Endothelial cell (in vitro differentiated cells): ENCODE data around the gene ZNF521. TPM values are rescaled to one million over a fixed set of nuclear protein-coding genes. Genes with fewer than 3 reads are reported as not detected.

Experiments used
- DNase-seq: peaks from one replicate; pipeline ENCODE4 v3.0.0; 2021; ENCODE audit warnings: low spot score
- H3K27ac Mint-ChIP-seq: one replicate; pipeline ENCODE4 v1.8.0; 2021; ENCODE audit warnings: mixed read lengths, inconsistent platforms; ENCODE audit not compliant: unreplicated experiment
- H3K27me3 Mint-ChIP-seq: one replicate; pipeline ENCODE4 v1.8.0; 2021; ENCODE audit warnings: mild to moderate bottlenecking, moderate library complexity, mixed read lengths, inconsistent platforms; ENCODE audit not compliant: unreplicated experiment
- H3K36me3 Mint-ChIP-seq: one replicate; pipeline ENCODE4 v1.8.0; 2021; ENCODE audit warnings: mild to moderate bottlenecking, low read depth, mixed read lengths, inconsistent platforms; ENCODE audit not compliant: unreplicated experiment
- H3K4me1 Mint-ChIP-seq: one replicate; pipeline ENCODE4 v1.8.0; 2021; ENCODE audit warnings: mild to moderate bottlenecking, mixed read lengths, inconsistent platforms; ENCODE audit not compliant: unreplicated experiment
- H3K4me3 Mint-ChIP-seq: one replicate; pipeline ENCODE4 v1.8.0; 2021; ENCODE audit warnings: mild to moderate bottlenecking, mixed read lengths, inconsistent platforms; ENCODE audit not compliant: unreplicated experiment
- H3K9me3 Mint-ChIP-seq: one replicate; pipeline ENCODE4 v1.8.0; 2021; ENCODE audit warnings: mixed read lengths, inconsistent platforms; ENCODE audit not compliant: unreplicated experiment
- total RNA-seq: library from RNA; stranded (reverse); fragmentation: NEBNext Ultra II Directional; extraction: Animal tissue kit (Norgen Biotek cat#: 25700); gene quantifications from one replicate; pipeline ENCODE4 v1.2.1, GENCODE V29; 2021; ENCODE audit not compliant: unreplicated experiment
- TF ChIP-seq, protein P1 (sequence below): fragments of 200-600 bp; sonication (generic); IDR thresholded peaks from one replicate; pipeline ENCODE4 v1.5.0; 2021; ENCODE audit warnings: antibody characterized with exemption; ENCODE audit not compliant: unreplicated experiment

The ZNF521 gene
- total RNA-seq, 1 donor from 2014 or later, result 238 TPM

DNA sequence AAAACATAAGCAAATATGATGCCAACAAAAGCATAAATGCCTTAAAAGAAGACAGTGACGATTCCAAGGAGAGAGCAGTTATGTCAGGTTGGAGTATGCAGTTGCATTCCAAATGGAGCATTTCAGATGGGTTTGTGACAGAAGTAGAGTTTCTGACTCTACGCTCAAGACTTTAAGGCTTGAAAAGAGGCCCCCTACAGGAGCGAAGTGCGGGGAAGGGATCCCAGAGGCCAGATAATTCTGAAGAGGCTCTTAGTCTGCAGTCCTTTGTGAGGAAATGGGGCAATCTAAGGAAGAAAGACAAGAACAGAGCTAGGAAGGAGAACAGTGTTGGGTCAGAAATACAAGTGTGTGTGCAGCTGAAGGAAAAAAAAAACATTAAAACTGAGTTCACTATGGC is 95.5 kb downstream of the ZNF521 start:
- peaks cover 23% of the 10 kb centered on the region for H3K36me3 Mint-ChIP-seq
- no peak overlapping the region for H3K4me3 Mint-ChIP-seq
- H3K4me1 Mint-ChIP-seq, result peaks cover 49% of the 10 kb centered on the region
- no peak for DNase-seq
- peaks cover 6% of the 10 kb centered on the region for H3K27me3 Mint-ChIP-seq
- H3K27ac Mint-ChIP-seq, result peak overlapping the region; percentile 0
- no peaks in the 10 kb centered on the region for H3K9me3 Mint-ChIP-seq
- TF ChIP-seq, protein P1, sequence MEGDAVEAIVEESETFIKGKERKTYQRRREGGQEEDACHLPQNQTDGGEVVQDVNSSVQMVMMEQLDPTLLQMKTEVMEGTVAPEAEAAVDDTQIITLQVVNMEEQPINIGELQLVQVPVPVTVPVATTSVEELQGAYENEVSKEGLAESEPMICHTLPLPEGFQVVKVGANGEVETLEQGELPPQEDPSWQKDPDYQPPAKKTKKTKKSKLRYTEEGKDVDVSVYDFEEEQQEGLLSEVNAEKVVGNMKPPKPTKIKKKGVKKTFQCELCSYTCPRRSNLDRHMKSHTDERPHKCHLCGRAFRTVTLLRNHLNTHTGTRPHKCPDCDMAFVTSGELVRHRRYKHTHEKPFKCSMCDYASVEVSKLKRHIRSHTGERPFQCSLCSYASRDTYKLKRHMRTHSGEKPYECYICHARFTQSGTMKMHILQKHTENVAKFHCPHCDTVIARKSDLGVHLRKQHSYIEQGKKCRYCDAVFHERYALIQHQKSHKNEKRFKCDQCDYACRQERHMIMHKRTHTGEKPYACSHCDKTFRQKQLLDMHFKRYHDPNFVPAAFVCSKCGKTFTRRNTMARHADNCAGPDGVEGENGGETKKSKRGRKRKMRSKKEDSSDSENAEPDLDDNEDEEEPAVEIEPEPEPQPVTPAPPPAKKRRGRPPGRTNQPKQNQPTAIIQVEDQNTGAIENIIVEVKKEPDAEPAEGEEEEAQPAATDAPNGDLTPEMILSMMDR, result no peak

DNA sequence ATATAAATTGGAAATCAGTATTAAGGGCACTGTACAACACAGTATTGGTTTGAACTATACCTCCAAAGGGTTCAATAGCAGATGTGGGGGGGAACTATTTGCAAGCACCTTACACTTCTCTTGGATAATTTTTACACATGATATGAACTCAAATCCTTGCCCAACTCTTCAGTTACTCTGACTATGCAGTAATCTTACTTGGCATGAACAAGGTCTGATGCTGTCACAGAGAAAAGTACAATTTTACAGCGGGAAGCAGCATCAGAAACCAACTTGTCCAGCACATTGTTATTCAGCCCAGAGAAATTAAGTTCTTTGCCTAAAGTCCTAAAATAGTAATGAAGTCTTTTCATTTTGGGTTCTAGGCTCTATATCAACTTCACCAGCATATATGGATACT is 98.2 kb downstream of the ZNF521 start:
- peaks cover 4% of the 10 kb centered on the region for H3K27me3 Mint-ChIP-seq
- H3K9me3 Mint-ChIP-seq, result no peaks in the 10 kb centered on the region
- H3K36me3 Mint-ChIP-seq, result peaks cover 10% of the 10 kb centered on the region
- no peak overlapping the region for H3K4me3 Mint-ChIP-seq
- peaks cover 49% of the 10 kb centered on the region for H3K4me1 Mint-ChIP-seq
- no peak for DNase-seq
- TF ChIP-seq, protein P1, result no peak
- H3K27ac Mint-ChIP-seq, result no peak overlapping the region

DNA sequence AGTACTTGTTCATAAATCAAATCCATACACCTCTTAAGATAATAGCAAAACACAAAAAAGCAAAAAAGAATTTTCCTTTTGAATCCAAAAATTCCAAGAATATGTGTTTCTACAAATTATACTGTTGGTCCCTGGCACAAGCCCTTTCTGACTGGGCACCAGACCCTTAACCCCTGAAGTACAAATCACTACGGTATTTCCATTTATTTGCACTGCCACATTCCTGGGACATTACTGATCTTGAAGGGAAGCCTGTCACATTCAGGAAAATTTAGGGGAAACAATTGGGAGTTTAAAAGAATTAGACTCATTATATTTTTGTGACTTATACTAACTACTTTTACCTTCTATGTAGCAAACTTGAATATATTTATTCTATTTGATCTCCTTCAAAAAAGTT is 98.8 kb downstream of the ZNF521 start:
- TF ChIP-seq, protein P1, result no peak
- H3K27me3 Mint-ChIP-seq, result peaks cover 4% of the 10 kb centered on the region
- peak overlapping the region; percentile 26 for H3K27ac Mint-ChIP-seq
- H3K36me3 Mint-ChIP-seq, result peaks cover 10% of the 10 kb centered on the region
- no peak overlapping the region for H3K4me3 Mint-ChIP-seq
- no peaks in the 10 kb centered on the region for H3K9me3 Mint-ChIP-seq
- H3K4me1 Mint-ChIP-seq, result peaks cover 51% of the 10 kb centered on the region
- DNase-seq, result no peak

DNA sequence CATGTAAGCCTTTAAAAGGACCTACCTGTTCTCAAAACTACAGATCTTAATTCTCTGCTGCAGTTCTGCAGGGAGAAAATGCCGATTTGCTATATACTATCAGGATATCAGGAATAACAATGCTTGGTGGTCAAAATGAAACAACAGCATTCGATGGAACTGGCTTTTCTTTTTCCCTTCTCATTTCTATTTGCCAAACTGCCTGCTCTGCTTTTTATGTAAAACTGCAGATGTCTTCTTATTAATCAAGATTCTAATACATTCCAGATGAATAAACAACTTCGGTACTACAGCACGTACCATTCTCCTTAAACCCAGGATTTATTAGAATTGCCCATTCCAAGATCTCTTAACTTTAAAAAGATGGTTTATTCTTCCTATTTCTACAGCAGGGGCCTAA is 100.9 kb downstream of the ZNF521 start:
- H3K27me3 Mint-ChIP-seq, result peaks cover 1% of the 10 kb centered on the region
- H3K4me1 Mint-ChIP-seq, result peaks cover 45% of the 10 kb centered on the region
- H3K27ac Mint-ChIP-seq, result no peak overlapping the region
- H3K4me3 Mint-ChIP-seq, result no peak overlapping the region
- peaks cover 2% of the 10 kb centered on the region for H3K36me3 Mint-ChIP-seq
- H3K9me3 Mint-ChIP-seq, result no peaks in the 10 kb centered on the region
- TF ChIP-seq, protein P1, result no peak
- DNase-seq, result no peak

DNA sequence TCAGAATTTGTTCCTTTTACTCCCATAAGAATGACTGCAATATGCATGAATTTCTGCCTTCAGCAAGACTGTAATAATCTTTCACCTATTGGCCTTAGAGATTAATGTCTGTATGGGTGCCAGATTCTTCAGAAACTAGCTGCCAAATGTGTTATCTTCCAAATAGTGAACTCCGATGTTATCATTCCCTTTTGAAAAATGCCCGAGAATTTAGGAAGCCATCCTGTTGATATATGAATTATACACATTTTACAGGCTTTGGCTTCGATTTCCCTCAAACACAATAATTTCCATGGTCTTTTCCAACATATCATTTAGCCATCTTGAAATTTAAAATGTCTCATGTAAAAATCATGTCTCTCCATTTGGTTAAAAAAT is 101.5 kb downstream of the ZNF521 start:
- Mint-ChIP-seq H3K27ac (no peak overlapping the region), H3K4me1 (peaks cover 43% of the 10 kb centered on the region), H3K27me3 (peaks cover 3% of the 10 kb centered on the region), H3K4me3 (no peak overlapping the region), H3K36me3 (no peaks in the 10 kb centered on the region), H3K9me3 (no peaks in the 10 kb centered on the region)
- no peak for DNase-seq
- TF ChIP-seq, protein P1, result no peak
